CD4-positive, alpha-beta T cell treated with Interferon gamma for 1 hour (primary cell): Measurements from ENCODE around the gene HTR1D.

Source experiments
- DNase-seq: peaks from one replicate; pipeline ENCODE4 v3.0.0-alpha.2; 2020

The HTR1D gene

GRCh38 chr1:23150125-23150524 is 67.2 kb downstream of the HTR1D start:
- no peak for DNase-seq

GRCh38 chr1:23149114-23149513 is 68.2 kb downstream of the HTR1D start:
- DNase-seq = no peak

GRCh38 chr1:23148084-23148483 is 69.2 kb downstream of the HTR1D start:
- DNase-seq = no peak
